GM19025 (cell line): ENCODE measurements around the gene CIDEA.
"Not testable (repeated sequence)": the region's sequence is repeated elsewhere in the genome, so short reads cannot be mapped to it uniquely, and the experiment has no call there.

Experiments
- ATAC-seq: cut with Tn5 transposase; IDR thresholded peaks from one replicate; pipeline ENCODE4 v1.9.1; 2021; ENCODE audit warnings: mild to moderate bottlenecking, low read depth, moderate library complexity; ENCODE audit not compliant: unreplicated experiment

Gene CIDEA

GRCh38 chr18:12254136-12254819 is at the start of gene CIDEA:
TSS of gene CIDEA (plus strand) at chr18:12254361. CDS start at chr18:12254384, 23 bp downstream.
- ATAC-seq, result no peak

- not testable (repeated sequence) for ATAC-seq
These were observed 45.6 kb upstream of the CIDEA start for GRCh38 chr18:12208296-12209153.

GRCh38 chr18:12212308-12212707 is 41.9 kb upstream of the CIDEA start:
- not testable (repeated sequence) for ATAC-seq

GRCh38 chr18:12214296-12215005 is 39.7 kb upstream of the CIDEA start:
- ATAC-seq, result not testable (repeated sequence)

- ATAC-seq, result not testable (repeated sequence)
These were observed 37.7 kb upstream of the CIDEA start for GRCh38 chr18:12216471-12216870.

- ATAC-seq, result not testable (repeated sequence)
These were observed 35.6 kb upstream of the CIDEA start for GRCh38 chr18:12218603-12219002.

- not testable (repeated sequence) for ATAC-seq
These were observed 32.1 kb upstream of the CIDEA start for GRCh38 chr18:12222041-12222440.

- not testable (repeated sequence) for ATAC-seq
These were observed 30.8 kb upstream of the CIDEA start for GRCh38 chr18:12223326-12223725.

- not testable (repeated sequence) for ATAC-seq
These were observed 27.4 kb upstream of the CIDEA start for GRCh38 chr18:12226807-12227206.

GRCh38 chr18:12227399-12228186 is 26.6 kb upstream of the CIDEA start:
- ATAC-seq, result not testable (repeated sequence)

GRCh38 chr18:12228308-12228707 is 25.9 kb upstream of the CIDEA start:
- ATAC-seq, result not testable (repeated sequence)

- not testable (repeated sequence) for ATAC-seq
These were observed 23.6 kb upstream of the CIDEA start for GRCh38 chr18:12230561-12230960.

- ATAC-seq, result no peak
These were observed 22.9 kb upstream of the CIDEA start for GRCh38 chr18:12231040-12231882.

- ATAC-seq, result no peak
These were observed 22.2 kb upstream of the CIDEA start for GRCh38 chr18:12231986-12232385.

- no peak for ATAC-seq
These were observed 20.8 kb upstream of the CIDEA start for GRCh38 chr18:12233378-12233777.

- no peak for ATAC-seq
These were observed 19.5 kb upstream of the CIDEA start for GRCh38 chr18:12234451-12235190.

- ATAC-seq, result no peak
These were observed 18.0 kb upstream of the CIDEA start for GRCh38 chr18:12236141-12236540.
